Measurements from ENCODE around the gene SLC46A2.

DNA sequence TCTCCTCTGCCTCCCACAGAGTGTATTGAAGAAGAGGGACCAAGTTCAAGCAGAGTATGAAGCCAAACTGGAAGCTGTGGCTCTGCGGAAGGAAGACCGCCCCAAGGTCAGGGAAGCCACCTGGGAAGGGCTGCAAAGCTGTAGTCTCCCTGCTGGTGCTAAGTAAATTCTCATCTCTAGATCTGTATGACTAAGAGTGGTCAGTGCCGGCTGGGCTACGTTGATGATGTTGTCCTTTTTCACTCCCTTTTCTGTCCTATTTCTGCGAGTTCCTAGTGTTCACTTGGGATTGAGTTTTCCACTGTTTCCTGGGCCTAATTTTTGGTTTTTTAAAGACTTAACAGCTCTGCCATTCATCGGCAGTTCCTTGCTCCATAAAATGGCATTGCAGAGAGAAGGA is 39.8 kb downstream of the SLC46A2 start:
- no peak for TF ChIP-seq CTCF (conservative IDR thresholded peaks at IDR 0.05; ENCODE audit: low read length)
- TF ChIP-seq EZH2phosphoT487 (IDR thresholded peaks at IDR 0.05; ENCODE audit: borderline replicate concordance, low read depth, low read length), result no peak

All from OCI-LY7 (cell line).